ENCODE data around the gene ELANE. TPM values are rescaled to one million over a fixed set of nuclear protein-coding genes. Genes with fewer than 3 reads are reported as not detected.
A peak's percentile ranks its signal among the peaks of the same experiment; 100 is the strongest.
"Not testable (repeated sequence)": the region's sequence is repeated elsewhere in the genome, so short reads cannot be mapped to it uniquely, and the experiment has no call there.

ELANE gene
- total RNA-seq, 1 donor from 2014 or later: not detected

GRCh38 chr19:863315-863620 is 11.2 kb downstream of the ELANE start:
- no peak for DNase-seq

- no peak for DNase-seq
Measured at GRCh38 chr19:866769-867300, 14.7 kb downstream of the ELANE start.

- DNase-seq: no peak
Measured at GRCh38 chr19:867301-867793, 15.2 kb downstream of the ELANE start.

GRCh38 chr19:867855-868457 is 15.9 kb downstream of the ELANE start:
- DNase-seq: no peak

- DNase-seq: no peak
Measured at GRCh38 chr19:868458-869244, 16.5 kb downstream of the ELANE start.

- DNase-seq: peak; percentile 90
Measured at GRCh38 chr19:869245-870177, 17.4 kb downstream of the ELANE start.

- no peak for DNase-seq
Measured at GRCh38 chr19:870314-870713, 18.2 kb downstream of the ELANE start.

- peak; percentile 32 for DNase-seq
Measured at GRCh38 chr19:870963-871401, 18.9 kb downstream of the ELANE start.

GRCh38 chr19:871446-872265 is 19.6 kb downstream of the ELANE start:
- DNase-seq: no peak

GRCh38 chr19:872266-872951 is 20.3 kb downstream of the ELANE start:
- peak; percentile 59 for DNase-seq

GRCh38 chr19:873084-873483 is 21.0 kb downstream of the ELANE start:
- DNase-seq: peak; percentile 60

GRCh38 chr19:873561-874041 is 21.5 kb downstream of the ELANE start:
- DNase-seq: no peak

GRCh38 chr19:875265-875879 is 23.3 kb downstream of the ELANE start:
- no peak for DNase-seq

GRCh38 chr19:876089-876488 is 24.0 kb downstream of the ELANE start:
- DNase-seq: no peak

GRCh38 chr19:876780-877314 is 24.7 kb downstream of the ELANE start:
- DNase-seq: no peak

GRCh38 chr19:877992-878660 is 26.0 kb downstream of the ELANE start:
- not testable (repeated sequence) for DNase-seq

GRCh38 chr19:878751-879561 is 26.9 kb downstream of the ELANE start:
- DNase-seq: not testable (repeated sequence)

- no peak for DNase-seq
Measured at GRCh38 chr19:879711-880438, 27.8 kb downstream of the ELANE start.
